Left ventricle myocardium inferior (tissue), 1 donor: Measurements from ENCODE around the gene HDAC3. TPM values are rescaled to one million over a fixed set of nuclear protein-coding genes. Genes with fewer than 3 reads are reported as not detected.
"Not testable (repeated sequence)": the region's sequence is repeated elsewhere in the genome, so short reads cannot be mapped to it uniquely, and the experiment has no call there.

Experiments used
- DNase-seq: peaks from one replicate; pipeline ENCODE4 v3.0.0-alpha.2; 2020
- H3K27ac ChIP-seq: fragments of 200-600 bp; replicated peaks from 2 replicates; pipeline ENCODE4 v1.8.0; 2021
- H3K27me3 ChIP-seq: fragments of 200-600 bp; 2 replicates; pipeline ENCODE4 v1.8.0; 2021; ENCODE audit warnings: low read depth
- H3K36me3 ChIP-seq: fragments of 200-600 bp; 2 replicates; pipeline ENCODE4 v1.8.0; 2021
- H3K4me1 ChIP-seq: fragments of 200-600 bp; 2 replicates; pipeline ENCODE4 v1.8.0; 2021
- H3K4me3 ChIP-seq: fragments of 200-600 bp; 2 replicates; pipeline ENCODE4 v1.8.0; 2021; ENCODE audit warnings: mild to moderate bottlenecking, moderate library complexity
- H3K9me3 ChIP-seq: fragments of 200-600 bp; replicated peaks from 2 replicates; pipeline ENCODE4 v1.8.0; 2021
- CTCF ChIP-seq: fragments of 200-600 bp; IDR thresholded peaks from 2 replicates; pipeline ENCODE4 v1.8.0; 2021; ENCODE audit warnings: antibody characterized with exemption, mild to moderate bottlenecking, borderline replicate concordance
- intact Hi-C: fragments of 100-400 bp; cut with micrococcal nuclease; formaldehyde crosslinking; loops from one replicate; pipeline ENCODE4 v1.11.0; 2022
- total RNA-seq: library from RNA; stranded (reverse); fragmentation: NEBNext Ultra II Directional; extraction: Animal tissue kit (Norgen Biotek cat#: 25700); gene quantifications from one replicate; pipeline ENCODE4 v1.2.1, GENCODE V29; 2021
- donor health status: DM: no; HTN: yes; CAD: no; lungs with severe emphysema.

Gene HDAC3
- total RNA-seq, 1 donor from 2014 or later, result 27.4 TPM

- Histone ChIP-seq H3K9me3 (no peaks in the 10 kb centered on the region), H3K27ac (peak overlapping the region; percentile 95), H3K4me1 (peaks cover 66% of the 10 kb centered on the region), H3K36me3 (peaks cover 19% of the 10 kb centered on the region), H3K27me3 (no peaks in the 10 kb centered on the region), H3K4me3 (peak overlapping the region; percentile 89)
- no peak for TF ChIP-seq CTCF
- DNase-seq, result no peak
- intact Hi-C loops, result no loop called here
Measured at GRCh38 chr5:141617128-141617527, 19.5 kb downstream of the HDAC3 start.

- H3K9me3 ChIP-seq, result no peaks in the 10 kb centered on the region
- peak overlapping the region; percentile 95 for H3K27ac ChIP-seq
- peaks cover 72% of the 10 kb centered on the region for H3K4me1 ChIP-seq
- no peak for DNase-seq
- no peaks in the 10 kb centered on the region for H3K27me3 ChIP-seq
- TF ChIP-seq CTCF, result no peak
- intact Hi-C loops, result no loop called here
- peaks cover 9% of the 10 kb centered on the region for H3K36me3 ChIP-seq
- H3K4me3 ChIP-seq, result peak overlapping the region; percentile 89
Measured at GRCh38 chr5:141615991-141616720, 20.5 kb downstream of the HDAC3 start.

GRCh38 chr5:141613344-141613743 is 23.3 kb downstream of the HDAC3 start:
- Histone ChIP-seq H3K27me3 (no peaks in the 10 kb centered on the region), H3K4me3 (no peak overlapping the region), H3K27ac (no peak overlapping the region), H3K36me3 (no peaks in the 10 kb centered on the region), H3K9me3 (no peaks in the 10 kb centered on the region), H3K4me1 (peaks cover 63% of the 10 kb centered on the region)
- no peak for TF ChIP-seq CTCF
- intact Hi-C loops, result no loop called here
- no peak for DNase-seq

GRCh38 chr5:141611289-141611688 is 25.4 kb downstream of the HDAC3 start:
- TF ChIP-seq CTCF, result no peak
- peaks cover 62% of the 10 kb centered on the region for H3K4me1 ChIP-seq
- no peaks in the 10 kb centered on the region for H3K9me3 ChIP-seq
- H3K27me3 ChIP-seq, result no peaks in the 10 kb centered on the region
- DNase-seq, result no peak
- no peaks in the 10 kb centered on the region for H3K36me3 ChIP-seq
- intact Hi-C loops, result no loop called here
- H3K27ac ChIP-seq, result no peak overlapping the region
- no peak overlapping the region for H3K4me3 ChIP-seq

GRCh38 chr5:141609921-141610320 is 26.7 kb downstream of the HDAC3 start:
- H3K27me3 ChIP-seq, H3K36me3 ChIP-seq, intact Hi-C loops, H3K4me3 ChIP-seq, H3K27ac ChIP-seq, DNase-seq, H3K9me3 ChIP-seq: not testable (repeated sequence)
- H3K4me1 ChIP-seq, result peaks cover 64% of the 10 kb centered on the region

- intact Hi-C loops, result no loop called here
- DNase-seq, result no peak
- no peak overlapping the region for H3K27ac ChIP-seq
- no peaks in the 10 kb centered on the region for H3K36me3 ChIP-seq
- H3K27me3 ChIP-seq, result no peaks in the 10 kb centered on the region
- no peak for TF ChIP-seq CTCF
- H3K4me1 ChIP-seq, result peaks cover 64% of the 10 kb centered on the region
- no peaks in the 10 kb centered on the region for H3K9me3 ChIP-seq
- no peak overlapping the region for H3K4me3 ChIP-seq
Measured at GRCh38 chr5:141609044-141609443, 27.6 kb downstream of the HDAC3 start.
